NB4 (cell line): ENCODE results near the gene ASXL3.
A peak's percentile ranks its signal among the peaks of the same experiment; 100 is the strongest.

Experiments used
- DNase-seq: peaks from one replicate; pipeline ENCODE4 v3.0.0; 2010; ENCODE audit warnings: low read depth
- H3K4me3 ChIP-seq: one replicate; pipeline ENCODE4 v1.5.1; 2011; ENCODE audit warnings: mild to moderate bottlenecking, low read depth, low read length, moderate library complexity
- CTCF ChIP-seq: IDR thresholded peaks from one replicate; pipeline ENCODE4 v1.5.1; 2012; ENCODE audit warnings: low read depth, low read length
- MAX ChIP-seq: IDR thresholded peaks from 2 replicates; pipeline ENCODE4 v1.6.1; 2011; ENCODE audit warnings: low read depth, low read length
- MYC ChIP-seq: IDR thresholded peaks from 2 replicates; pipeline ENCODE4 v1.6.1; 2011; ENCODE audit warnings: low read depth, low read length
- POLR2A ChIP-seq: IDR thresholded peaks from 2 replicates; pipeline ENCODE4 v1.6.1; 2011; ENCODE audit warnings: mild to moderate bottlenecking; ENCODE audit not compliant: insufficient read length; ENCODE audit errors: extremely low read depth

The ASXL3 gene

GRCh38 chr18:33708876-33709275 is 130.9 kb downstream of the ASXL3 start:
- no peak for TF ChIP-seq MYC
- no peak for TF ChIP-seq CTCF
- TF ChIP-seq POLR2A, result no peak
- no peak for TF ChIP-seq MAX
- no peak for DNase-seq
- H3K4me3 ChIP-seq, result no peak overlapping the region

- H3K4me3 ChIP-seq, result no peak overlapping the region
- TF ChIP-seq CTCF (no peak), POLR2A (no peak), MYC (no peak), MAX (no peak)
Observed at GRCh38 chr18:33710269-33710668, 132.2 kb downstream of the ASXL3 start.

GRCh38 chr18:33711514-33711913 is 133.5 kb downstream of the ASXL3 start:
- no peak overlapping the region for H3K4me3 ChIP-seq
- DNase-seq, result no peak
- TF ChIP-seq MAX, result no peak
- no peak for TF ChIP-seq POLR2A
- no peak for TF ChIP-seq CTCF
- TF ChIP-seq MYC, result no peak

More at GRCh38 chr18:33710269-33710668, 132.2 kb downstream of the ASXL3 start:
- no peak for DNase-seq

GRCh38 chr18:33712719-33713118 is 134.7 kb downstream of the ASXL3 start:
- TF ChIP-seq POLR2A (no peak), MYC (no peak), MAX (no peak), CTCF (no peak)
- DNase-seq, result no peak
- no peak overlapping the region for H3K4me3 ChIP-seq

GRCh38 chr18:33716061-33716683 is 138.2 kb downstream of the ASXL3 start:
- DNase-seq, result peak; percentile 11
- no peak overlapping the region for H3K4me3 ChIP-seq
- TF ChIP-seq CTCF (no peak), POLR2A (no peak), MYC (no peak), MAX (no peak)

- TF ChIP-seq MYC, result no peak
- no peak for DNase-seq
- no peak overlapping the region for H3K4me3 ChIP-seq
Observed at GRCh38 chr18:33717339-33717738, 139.3 kb downstream of the ASXL3 start.
